ENCODE measurements around the gene INHA.

DNA sequence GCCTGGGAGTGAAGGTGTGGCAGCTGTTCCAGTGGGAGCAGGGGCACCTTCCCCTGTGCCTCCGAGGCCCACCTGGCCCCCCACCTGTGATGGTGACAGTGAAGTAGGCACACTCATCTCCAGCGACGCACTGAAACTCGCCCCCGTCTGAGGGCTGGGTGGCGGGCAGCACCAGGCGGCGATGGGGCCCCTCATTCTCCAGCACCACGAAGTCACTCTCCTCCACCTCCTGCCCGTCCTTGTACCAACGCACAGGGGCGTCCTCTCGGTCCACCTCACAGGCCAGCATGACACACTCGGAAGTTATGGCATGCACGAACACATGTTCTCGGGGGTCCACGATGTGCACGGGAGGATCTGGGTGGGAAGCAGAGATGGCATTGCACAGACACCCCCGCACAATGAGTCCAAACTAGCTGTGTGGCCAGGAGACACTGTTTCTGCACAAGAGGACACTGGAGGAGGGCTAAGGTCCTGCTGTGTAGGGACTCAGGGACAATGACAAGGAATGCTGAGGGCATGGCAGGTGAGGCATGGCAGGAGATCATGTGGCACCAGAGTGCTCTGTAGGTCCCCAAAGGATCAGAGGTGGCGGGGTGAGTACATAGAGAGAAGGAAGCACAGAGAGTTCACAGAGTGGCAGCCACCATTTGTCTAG is 8.7 kb upstream of the INHA start:
- no peak for TF ChIP-seq CTCF (IDR thresholded peaks at IDR 0.05)
- TF ChIP-seq POLR2A (IDR thresholded peaks at IDR 0.05) = no peak
- no peak for TF ChIP-seq EP300 (IDR thresholded peaks at IDR 0.05)
- no peak for TF ChIP-seq POLR2AphosphoS5 (IDR thresholded peaks at IDR 0.05)
